LNCaP clone FGC (cell line): ENCODE data around the gene C14orf132.

Experiments used
- DNase-seq: peaks from one replicate; pipeline ENCODE4 v3.0.0-alpha.2; 2011; ENCODE audit warnings: low read depth
- H3K4me3 ChIP-seq: 2 replicates; pipeline ENCODE4 v1.5.1; 2011; ENCODE audit warnings: mild to moderate bottlenecking, low read depth, low read length, control low read depth
- CTCF ChIP-seq: IDR thresholded peaks from 2 replicates; pipeline ENCODE4 v1.5.1; 2012; ENCODE audit warnings: mild to moderate bottlenecking; ENCODE audit not compliant: control insufficient read depth, insufficient read depth; ENCODE audit errors: extremely low read depth

Gene C14orf132

GRCh38 chr14:96083667-96084320, 44.6 kb downstream of the C14orf132 start:
- H3K4me3 ChIP-seq: no peak overlapping the region
- TF ChIP-seq CTCF: no peak
- DNase-seq: peak; percentile 91

GRCh38 chr14:96084796-96085195, 45.6 kb downstream of the C14orf132 start:
- no peak for DNase-seq
- no peak overlapping the region for H3K4me3 ChIP-seq
- TF ChIP-seq CTCF: no peak

- no peak for TF ChIP-seq CTCF
- no peak for DNase-seq
- H3K4me3 ChIP-seq: no peak overlapping the region
These were observed 46.2 kb downstream of the C14orf132 start for GRCh38 chr14:96085369-96085768.

DNA sequence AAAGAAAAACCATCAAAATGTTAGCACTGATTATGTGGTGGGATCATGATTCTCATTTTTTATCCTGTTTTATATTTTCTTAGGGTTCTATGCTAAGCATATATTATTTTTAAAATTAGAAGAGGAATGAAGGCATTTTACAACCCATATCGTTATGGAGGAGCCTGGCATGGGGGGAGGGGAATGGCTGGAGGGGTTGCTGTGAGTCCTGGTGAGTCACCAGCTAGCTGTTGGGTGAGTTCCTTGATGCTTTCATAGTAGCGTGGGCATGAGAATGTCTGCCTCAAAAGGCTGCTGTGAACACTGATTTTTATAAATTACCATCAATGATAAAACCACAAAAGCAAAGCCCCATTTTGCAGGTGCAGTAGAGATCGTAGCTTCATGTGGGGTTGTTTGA, 46.9 kb downstream of the C14orf132 start:
- H3K4me3 ChIP-seq: no peak overlapping the region
- no peak for TF ChIP-seq CTCF
- DNase-seq: no peak

DNA sequence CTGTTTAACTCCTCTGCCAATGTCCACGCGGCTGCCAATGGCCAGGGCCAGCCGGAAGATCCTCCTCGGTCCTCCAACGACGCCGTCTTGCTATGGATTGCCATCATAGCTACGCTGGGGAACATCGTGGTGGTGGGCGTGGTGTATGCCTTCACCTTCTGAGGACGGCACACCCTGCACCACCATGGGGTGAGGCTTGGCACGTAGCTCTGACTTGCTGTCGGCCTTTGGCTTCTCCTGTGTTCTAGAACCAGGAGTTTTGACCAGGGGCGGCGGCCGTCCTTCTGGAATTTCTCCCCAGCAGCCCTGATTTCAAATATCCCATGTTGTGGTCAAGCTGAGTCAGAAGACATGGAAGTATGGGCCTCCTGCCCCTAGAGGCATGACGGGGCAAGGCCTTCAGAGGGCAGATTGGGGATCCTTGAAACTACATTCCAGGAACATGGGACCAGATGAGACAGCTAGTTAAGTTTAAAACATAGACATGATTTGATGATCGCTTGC, 47.5 kb downstream of the C14orf132 start:
- no peak overlapping the region for H3K4me3 ChIP-seq
- no peak for DNase-seq
- no peak for TF ChIP-seq CTCF

DNA sequence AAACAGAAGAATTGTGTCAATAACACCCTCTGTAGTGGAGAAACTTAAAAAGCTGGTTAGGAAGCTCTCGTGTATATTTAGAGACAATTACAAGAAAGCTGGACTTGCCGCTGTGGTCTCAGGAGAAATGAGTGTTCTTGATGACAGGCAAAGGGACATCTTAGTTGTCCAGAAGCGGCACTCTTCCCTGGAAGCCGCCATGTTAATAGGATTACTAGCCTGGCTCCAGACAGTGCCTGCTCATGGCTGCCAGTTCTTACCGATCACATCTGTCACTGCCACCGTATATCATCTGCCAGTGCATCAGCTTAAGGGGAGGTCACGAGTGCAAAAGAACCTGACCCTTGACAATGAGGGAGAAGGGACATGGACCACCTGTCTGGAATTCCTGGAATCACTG, 48.9 kb downstream of the C14orf132 start:
- DNase-seq: no peak
- H3K4me3 ChIP-seq: no peak overlapping the region
- no peak for TF ChIP-seq CTCF

DNA sequence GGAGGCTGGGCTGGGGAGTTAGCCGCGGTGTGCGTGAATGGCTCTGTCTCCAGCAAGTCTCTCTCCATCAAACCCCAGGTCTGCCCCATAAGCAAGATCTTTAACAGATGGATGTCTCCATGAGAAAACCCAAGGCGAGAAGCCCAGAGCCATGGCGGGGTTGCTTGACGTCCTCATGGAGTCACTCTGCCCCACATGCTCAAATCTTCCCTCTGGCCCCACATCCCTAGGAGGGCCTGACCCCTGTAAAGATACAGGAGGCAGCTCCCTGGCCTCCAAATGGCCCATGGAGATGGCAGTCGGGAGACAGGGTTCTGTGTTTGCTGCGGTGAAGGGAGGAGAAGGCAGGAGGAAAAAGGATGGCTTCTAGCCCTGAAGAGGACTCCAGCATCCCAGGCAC, 49.3 kb downstream of the C14orf132 start:
- DNase-seq: no peak
- no peak overlapping the region for H3K4me3 ChIP-seq
- no peak for TF ChIP-seq CTCF
